GM21529 (cell line): Measurements from ENCODE around the gene OCSTAMP.

Experiments used
- ATAC-seq: cut with Tn5 transposase; IDR thresholded peaks from one replicate; pipeline ENCODE4 v1.9.1; 2021; ENCODE audit not compliant: unreplicated experiment

OCSTAMP gene

GRCh38 chr20:46573788-46574584 lies 23.5 kb upstream of the OCSTAMP start:
- ATAC-seq: no peak

- ATAC-seq: no peak
Observed at GRCh38 chr20:46573234-46573633, 22.8 kb upstream of the OCSTAMP start.

GRCh38 chr20:46572790-46573189 lies 22.3 kb upstream of the OCSTAMP start:
- no peak for ATAC-seq

- no peak for ATAC-seq
Observed at GRCh38 chr20:46572153-46572552, 21.7 kb upstream of the OCSTAMP start.

- ATAC-seq: no peak
Observed at GRCh38 chr20:46571418-46571817, 21.0 kb upstream of the OCSTAMP start.

GRCh38 chr20:46570956-46571355 lies 20.5 kb upstream of the OCSTAMP start:
- no peak for ATAC-seq

- ATAC-seq: no peak
Observed at GRCh38 chr20:46569961-46570360, 19.5 kb upstream of the OCSTAMP start.

- no peak for ATAC-seq
Observed at GRCh38 chr20:46568570-46569129, 18.2 kb upstream of the OCSTAMP start.

- ATAC-seq: no peak
Observed at GRCh38 chr20:46566125-46566524, 15.7 kb upstream of the OCSTAMP start.

- no peak for ATAC-seq
Observed at GRCh38 chr20:46564241-46564957, 13.9 kb upstream of the OCSTAMP start.

- no peak for ATAC-seq
Observed at GRCh38 chr20:46563860-46564221, 13.4 kb upstream of the OCSTAMP start.

GRCh38 chr20:46563170-46563859 lies 12.9 kb upstream of the OCSTAMP start:
- no peak for ATAC-seq

GRCh38 chr20:46562373-46563169 lies 12.1 kb upstream of the OCSTAMP start:
- peak; percentile 68 for ATAC-seq

- no peak for ATAC-seq
Observed at GRCh38 chr20:46562009-46562372, 11.5 kb upstream of the OCSTAMP start.

GRCh38 chr20:46559685-46560440 lies 9.4 kb upstream of the OCSTAMP start:
- no peak for ATAC-seq

- ATAC-seq: no peak
Observed at GRCh38 chr20:46559001-46559400, 8.5 kb upstream of the OCSTAMP start.

- ATAC-seq: no peak
Observed at GRCh38 chr20:46558511-46558959, 8.1 kb upstream of the OCSTAMP start.

GRCh38 chr20:46557231-46557956 lies 6.9 kb upstream of the OCSTAMP start:
- no peak for ATAC-seq

- no peak for ATAC-seq
Observed at GRCh38 chr20:46555370-46555956, 5.0 kb upstream of the OCSTAMP start.
